GM19239 (cell line): ENCODE measurements around the gene THBS2.
"Not testable (repeated sequence)": the region's sequence is repeated elsewhere in the genome, so short reads cannot be mapped to it uniquely, and the experiment has no call there.

ENCODE experiments used
- DNase-seq: peaks from one replicate; pipeline ENCODE4 v3.0.0; 2011; ENCODE audit warnings: low spot score; ENCODE audit not compliant: insufficient read length
- FAIRE-seq: peaks from 2 replicates; lab custom pipeline; 2011; peaks lifted over from hg19 to GRCh38; lab: Jason Lieb, UNC

THBS2 gene

DNA sequence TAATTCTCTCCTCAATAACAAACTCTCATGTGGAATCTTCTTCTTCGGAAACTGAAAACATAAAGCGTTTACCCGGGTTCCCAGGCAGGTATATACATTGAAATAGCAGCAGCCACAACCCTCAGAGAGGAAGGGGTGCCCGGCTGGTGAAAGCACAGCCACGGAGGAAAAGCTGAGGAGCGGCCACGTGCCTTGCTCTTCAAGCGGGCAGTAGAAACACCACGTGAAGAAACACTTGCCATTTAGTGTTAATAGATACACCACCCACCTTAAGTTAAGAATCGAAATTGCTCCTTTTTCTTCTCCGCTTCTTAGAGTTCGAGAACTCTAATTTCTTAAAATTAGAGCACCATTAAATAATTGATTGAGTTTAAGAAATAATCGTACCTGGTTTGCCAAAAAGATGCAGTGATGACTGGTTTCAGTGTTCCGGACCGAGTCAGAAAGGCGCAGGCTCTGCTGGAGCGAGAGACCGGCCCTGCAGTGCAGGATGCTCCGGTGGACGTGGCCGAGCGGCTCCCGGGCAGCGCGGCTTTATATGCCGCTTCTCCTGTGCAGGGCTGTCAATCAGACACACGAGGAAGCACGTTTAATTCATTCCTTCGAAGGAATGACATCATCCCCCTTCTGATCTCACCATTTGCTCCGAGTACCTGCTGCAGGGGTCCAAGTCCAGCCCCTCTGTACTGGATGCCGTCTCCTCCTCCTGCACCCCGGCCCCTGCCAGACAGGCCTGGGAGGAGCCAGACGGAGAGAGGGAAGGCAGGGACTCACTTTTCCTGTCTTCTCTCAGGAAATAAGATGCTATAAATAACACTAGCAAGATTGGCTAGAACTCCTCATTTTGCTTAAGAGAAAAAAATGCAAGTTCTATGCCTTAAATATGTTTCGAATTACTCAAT is at the start of gene THBS2:
Gene THBS2 (minus strand): TSS at position 510 of the 902 bp plus-strand sequence. CDS start 3,062 bp downstream, outside the sequence.
- DNase-seq (no peak), FAIRE-seq (no peak)

DNA sequence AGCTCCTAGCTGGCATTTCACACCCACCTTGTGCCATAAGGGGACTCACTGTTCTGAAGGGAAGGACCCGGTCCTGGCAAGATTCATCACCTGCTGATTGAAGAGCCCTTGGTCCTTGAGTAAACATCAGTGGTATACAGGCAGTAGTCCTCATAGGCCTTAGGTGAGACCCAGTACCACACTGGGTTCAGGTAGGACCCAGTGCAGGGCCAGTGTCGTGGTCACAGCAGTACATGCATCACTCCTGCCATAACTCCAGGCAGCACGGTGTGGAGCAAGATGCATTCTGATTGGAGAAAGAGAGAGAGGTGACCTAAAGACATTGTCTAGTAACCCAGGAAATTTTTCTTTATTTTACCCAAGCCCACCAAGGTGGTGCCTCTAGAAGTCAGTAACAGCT is 49.1 kb upstream of the THBS2 start:
- FAIRE-seq (no peak), DNase-seq (no peak)

DNA sequence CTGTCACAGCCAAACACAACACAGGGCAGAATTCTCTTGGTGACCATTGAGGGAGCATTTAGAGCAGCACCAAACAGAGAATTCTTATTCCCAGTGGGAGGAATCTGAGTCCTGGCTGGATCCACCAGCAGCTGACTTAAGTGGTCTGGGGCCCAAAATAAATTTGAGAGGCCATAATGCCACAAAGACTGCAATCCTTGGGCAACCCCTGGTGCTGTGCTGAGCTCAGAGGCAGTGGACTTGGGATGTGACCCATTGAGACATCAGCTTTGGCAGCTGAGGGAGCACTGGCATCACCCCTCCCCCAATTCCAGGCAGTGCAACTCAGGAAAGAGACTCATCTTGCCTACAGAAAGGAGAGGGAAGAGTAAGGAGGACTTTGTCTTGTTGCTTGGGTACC is 48.6 kb upstream of the THBS2 start:
- DNase-seq: no peak
- FAIRE-seq: no peak

DNA sequence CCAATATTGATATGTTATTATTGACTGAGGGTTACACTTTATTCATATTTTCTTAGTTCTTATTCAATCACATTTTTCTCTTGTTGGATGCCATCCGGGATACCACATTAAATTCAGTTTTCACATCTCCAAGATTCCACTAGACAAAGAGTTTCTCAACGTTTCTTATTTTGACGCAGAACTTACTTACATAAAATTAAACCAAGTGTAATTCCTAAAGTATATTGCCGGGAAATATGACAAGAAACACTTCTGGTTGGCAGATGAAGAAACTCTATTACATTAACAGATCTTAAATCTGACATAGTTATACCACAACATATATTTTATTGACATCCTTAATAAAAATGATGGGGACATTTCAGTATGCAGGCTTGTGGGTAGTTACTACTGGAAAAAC is 47.3 kb upstream of the THBS2 start:
- no peak for FAIRE-seq
- DNase-seq: no peak

DNA sequence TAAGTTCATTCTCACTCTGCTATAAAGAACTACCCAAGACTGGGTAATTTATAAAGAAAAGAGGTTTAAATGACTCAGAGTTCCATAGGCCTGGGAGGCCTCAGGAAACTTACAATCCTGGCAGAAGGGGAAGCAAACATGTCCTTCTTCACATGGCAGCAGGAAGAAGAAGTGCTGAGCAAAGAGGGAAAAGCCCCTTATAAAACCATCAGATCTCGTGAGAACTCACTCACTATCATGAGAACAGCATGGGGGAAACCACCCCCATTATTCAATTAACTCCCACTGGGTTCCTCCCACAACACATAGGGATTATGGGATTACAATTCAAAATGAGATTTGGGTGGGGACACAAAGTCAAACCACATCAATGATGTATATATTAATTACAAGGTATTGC is 45.0 kb upstream of the THBS2 start:
- FAIRE-seq, DNase-seq: not testable (repeated sequence)

DNA sequence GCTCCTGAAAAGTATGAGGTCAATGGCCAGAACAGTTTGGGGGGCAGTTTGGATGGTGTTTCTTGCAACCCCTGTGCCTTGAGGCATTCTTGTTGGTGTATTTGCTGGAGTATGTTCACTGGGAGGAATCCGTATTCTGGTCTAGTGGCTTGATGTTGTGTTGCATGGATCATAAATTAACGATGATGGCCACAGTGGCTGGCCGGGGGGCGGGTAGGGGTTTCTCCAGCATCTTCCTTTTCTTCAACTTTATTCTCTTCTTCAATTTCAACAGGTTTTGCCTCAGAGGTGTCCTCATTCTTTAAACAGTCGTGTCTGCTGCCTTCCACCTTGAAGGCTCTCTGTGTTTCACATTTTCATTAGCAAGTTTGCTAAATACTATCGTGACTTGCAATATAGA is 43.0 kb upstream of the THBS2 start:
- FAIRE-seq (no peak), DNase-seq (no peak)

DNA sequence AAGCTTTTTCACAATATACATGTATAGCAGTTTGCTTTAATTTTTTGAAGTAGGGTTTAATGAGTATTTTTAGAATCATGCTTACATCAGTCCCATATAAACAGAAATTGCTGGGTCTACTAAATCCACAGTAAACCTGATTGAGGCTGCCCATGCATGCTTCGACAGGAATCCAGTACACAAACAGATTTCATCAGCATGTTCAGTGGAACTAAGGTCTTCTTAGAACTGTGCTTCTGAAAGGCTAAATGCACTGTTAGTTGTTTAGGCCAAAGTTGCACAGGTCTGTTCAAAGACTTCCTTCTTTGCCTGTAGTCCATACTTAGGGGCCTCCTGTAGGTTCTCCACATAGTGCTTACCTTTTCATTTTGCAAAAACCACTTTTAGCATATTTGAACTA is 42.5 kb upstream of the THBS2 start:
- DNase-seq (no peak), FAIRE-seq (no peak)

DNA sequence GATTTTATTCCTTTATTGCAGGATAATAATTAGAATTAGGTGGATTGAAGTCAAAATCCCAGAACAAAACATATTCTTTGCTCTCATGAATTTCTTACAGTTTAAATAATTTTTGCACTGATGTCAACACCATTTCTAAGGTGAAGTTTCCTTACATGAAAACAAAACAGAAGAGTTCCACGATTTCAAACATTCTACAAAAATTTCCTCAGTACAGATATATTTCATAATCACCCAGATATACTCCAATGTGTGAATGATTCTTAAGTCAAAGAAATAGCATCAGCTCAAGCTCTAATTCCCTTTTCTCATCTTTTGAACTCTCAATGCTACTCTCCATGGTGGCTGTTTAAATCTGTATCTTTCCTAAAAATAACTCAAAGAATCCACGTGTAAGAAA is 39.5 kb upstream of the THBS2 start:
- no peak for FAIRE-seq
- no peak for DNase-seq

DNA sequence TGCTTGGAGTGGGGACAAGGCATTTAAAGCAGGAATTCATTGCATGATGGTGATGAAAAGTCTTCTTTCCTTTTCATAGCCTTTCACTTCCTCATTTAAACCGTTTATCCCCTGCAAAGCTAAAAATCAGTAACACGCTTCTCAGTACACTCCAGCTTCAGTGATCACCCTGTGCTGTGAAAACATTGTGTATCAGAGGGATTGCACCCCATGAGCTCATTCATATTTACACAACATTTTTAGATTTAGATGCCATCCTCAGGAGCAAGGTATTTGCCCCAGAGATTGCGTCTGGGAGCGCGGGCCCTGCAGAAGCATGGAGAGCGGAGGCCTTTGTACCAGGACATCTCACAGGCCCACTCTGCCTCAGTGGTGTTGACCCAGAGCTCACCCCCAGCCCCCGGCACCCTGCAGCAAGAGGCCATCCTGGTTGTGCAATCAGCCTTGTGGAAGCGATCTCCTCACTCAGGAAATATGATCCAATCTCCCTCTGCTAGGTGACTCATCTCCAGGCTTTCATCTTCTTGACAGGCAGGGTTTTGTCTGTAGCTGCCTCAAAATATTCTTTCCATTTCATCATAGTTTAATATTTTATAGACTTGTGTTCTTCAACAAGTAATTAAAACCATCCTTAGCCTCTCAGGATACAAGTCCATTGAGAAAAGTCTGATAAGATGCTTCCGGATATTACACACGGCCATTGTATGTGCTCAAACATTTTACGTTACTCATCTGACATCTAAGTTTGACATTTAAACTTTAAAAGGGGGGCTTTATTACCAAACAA is 38.9 kb upstream of the THBS2 start:
- FAIRE-seq (no peak), DNase-seq (no peak)

DNA sequence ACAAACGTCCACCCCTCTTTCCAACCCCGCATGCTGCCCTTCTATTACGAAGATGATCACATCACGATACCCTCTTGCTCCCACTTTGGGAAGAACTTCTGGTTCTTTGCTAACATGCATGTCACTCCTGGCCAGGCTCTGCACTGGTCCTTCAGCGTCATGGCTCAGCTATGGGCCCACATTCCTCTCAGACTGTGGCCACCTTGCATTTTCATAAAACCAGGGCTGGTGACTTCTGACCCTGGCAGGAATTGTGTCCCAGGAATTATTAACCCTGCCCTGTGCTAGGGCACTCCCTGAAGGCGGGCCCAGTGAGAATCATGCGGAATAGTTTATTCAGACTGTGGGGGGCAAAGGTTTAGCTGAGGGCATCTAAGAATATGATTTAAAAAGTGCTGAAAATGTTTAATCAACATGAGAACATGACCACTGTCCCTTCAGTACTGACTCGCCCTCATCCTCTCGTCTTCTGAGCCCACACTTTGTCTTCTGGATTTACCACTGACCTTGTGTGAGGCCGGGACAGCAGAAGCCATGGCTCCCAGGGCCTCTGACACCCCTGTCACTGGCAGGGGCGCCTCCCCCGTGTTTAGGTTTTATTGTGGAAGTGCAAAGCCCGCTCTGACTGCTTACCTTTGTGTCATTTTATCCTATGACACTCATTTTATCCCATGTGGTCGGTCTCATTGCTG is 38.1 kb upstream of the THBS2 start:
- no peak for FAIRE-seq
- DNase-seq: no peak

DNA sequence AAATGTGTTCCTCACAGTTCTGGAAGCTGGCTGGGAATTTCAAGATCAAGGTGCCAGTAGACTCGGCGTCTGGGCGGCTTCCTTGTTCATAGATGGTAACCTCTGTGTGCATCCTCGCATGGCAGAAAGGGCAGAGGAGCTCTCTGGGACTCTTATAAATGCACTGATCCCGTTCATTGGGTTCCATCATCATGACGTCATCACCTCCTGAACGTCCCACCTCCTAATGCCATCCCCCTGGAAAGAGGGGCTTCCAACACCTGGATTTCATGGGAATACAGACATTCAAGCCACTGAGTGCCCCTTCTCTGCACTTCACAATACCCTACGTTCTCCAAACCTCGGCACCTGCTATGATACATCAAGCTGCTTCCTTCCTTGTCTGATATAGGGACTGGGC is 37.5 kb upstream of the THBS2 start:
- FAIRE-seq (no peak), DNase-seq (no peak)

DNA sequence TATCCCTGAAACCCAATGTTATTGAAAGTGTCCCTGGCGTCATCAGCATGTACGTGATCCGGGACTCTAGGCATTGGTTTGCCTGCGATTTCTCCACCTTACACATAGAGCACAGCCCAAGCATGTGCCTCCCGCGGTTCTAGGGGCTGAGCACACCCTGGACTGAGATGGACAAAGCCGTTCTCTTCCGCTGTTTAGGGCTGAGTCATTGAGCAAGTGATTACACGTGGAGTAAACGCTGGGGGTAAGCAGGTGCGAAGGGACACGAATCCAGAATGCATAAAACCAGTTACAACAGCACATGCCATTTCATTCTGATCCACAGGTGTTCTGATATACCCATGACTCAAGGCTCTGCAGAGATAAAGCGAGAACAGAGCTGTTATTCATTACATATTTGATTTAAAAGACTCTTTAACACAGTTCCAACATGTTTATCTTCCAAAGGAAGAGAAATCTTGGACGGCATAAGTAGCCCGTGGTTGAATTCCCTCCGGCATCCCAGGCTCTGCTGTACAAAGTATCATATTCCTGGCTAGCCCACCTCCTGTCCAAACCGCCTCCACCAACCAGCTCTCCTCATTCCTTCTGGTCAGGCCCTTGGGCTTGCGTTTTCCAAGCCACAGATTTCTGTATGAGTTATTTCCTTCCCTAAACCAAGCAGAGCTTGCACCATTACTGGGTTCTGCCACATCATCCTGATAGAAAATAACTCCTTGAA is 36.1 kb upstream of the THBS2 start:
- DNase-seq (no peak), FAIRE-seq (no peak)

DNA sequence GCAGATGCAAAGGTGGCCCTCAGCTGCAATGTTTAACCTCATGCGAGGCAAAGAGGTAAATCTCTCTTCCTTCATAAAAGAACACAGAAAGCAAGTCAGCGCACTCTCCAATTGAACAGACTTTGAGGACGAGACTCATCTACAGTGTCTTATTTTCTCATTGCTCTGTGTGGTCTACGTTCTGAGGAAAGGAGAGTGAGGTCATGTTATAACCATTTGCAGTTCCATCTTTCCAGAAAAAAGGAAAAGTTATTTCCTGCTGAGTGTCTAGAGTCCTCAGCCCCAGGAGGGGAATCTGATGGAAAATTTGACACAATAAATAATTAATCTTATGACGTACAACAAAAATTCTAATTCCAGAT is 35.6 kb upstream of the THBS2 start:
- no peak for FAIRE-seq
- DNase-seq: no peak

DNA sequence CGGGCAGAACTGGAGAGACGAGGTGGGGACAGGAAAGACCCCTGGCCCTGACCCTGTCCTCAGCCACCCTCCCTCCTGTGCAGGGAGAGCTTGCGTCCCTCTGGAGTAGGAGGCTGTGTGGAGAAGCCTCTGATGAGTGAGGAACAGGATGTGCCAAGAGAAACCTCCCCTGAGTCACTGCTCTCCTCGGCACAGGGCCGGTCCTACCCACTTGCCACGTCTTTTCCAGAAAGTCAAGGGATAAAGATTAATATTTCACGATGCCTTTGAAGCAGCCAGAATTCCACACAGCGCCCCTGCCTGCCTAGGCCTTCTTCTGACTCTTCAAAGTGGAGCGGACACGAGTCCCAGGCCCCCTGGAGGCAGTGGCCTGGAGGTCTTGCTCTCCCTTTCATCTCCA is 34.9 kb upstream of the THBS2 start:
- FAIRE-seq (no peak), DNase-seq (no peak)

DNA sequence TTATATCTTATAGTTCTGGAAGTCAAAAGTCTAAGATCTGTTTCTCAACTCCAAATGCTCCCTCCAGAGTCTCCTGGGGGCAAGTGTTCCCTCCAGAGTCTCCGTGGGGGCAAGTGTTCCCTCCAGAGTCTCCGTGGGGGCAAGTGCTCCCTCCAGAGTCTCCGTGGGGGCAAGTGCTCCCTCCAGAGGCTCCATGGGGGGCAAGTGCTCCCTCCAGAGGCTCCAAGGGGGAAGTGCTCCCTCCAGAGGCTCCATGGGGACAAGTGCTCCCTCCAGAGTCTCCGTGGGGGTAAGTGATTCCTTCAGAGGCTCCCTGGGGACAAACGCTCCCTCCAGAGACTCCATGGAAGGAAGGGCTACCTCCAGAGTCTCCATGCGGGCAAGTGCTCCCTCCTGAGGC is 34.0 kb upstream of the THBS2 start:
- no peak for FAIRE-seq
- no peak for DNase-seq

DNA sequence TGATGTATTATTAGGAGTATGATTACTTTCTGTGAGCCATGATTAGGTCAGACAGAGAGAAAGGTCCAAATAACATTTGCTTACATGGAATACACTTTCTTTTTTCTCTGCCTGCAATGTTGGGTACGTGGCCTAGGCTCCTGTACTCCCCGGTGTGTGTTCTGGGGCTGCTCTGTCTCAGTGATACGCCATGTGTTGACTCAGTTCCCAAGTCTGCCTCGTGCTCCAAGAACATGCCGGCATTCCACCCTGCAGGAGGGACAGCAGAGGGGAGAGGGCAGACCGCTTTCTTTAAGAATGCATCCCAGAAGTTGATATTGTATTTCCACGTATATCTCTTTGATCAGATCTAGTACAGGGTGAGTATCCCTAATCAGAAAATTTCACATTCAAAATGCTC is 33.3 kb upstream of the THBS2 start:
- DNase-seq: no peak
- no peak for FAIRE-seq

DNA sequence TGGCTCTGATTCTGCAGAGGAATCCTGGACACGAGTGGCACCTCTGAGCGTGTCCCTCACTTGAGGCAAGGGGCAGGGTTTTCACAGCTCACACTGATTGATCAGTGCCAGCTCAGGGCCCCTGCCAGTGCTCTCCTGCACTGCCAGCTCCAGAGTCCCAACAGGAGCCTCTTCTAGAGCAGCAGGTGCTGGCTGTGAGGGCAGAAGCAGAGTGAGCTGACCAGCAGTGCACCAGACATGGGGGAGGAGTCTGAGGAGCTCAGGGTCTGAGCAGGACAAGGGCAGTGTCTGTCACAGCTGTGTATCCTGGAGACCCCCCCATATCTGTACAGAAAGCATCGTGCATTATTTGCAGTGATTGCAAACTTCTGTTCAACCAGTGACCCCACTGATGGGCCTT is 31.5 kb upstream of the THBS2 start:
- DNase-seq (no peak), FAIRE-seq (no peak)

DNA sequence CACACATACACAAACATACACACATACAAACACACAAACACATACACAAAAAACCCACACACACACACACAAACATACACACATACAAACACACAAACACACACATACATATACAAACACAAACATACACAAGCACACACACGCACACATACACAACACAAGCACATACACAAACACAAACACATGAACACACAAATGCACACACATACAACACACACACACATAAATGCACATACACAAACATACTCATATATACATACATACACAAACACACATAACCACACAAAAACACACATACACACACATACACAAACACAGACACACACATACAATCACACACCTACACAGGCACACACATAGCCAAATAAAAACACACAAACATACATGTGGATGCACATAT is 30.3 kb upstream of the THBS2 start:
- no peak for DNase-seq
- no peak for FAIRE-seq

DNA sequence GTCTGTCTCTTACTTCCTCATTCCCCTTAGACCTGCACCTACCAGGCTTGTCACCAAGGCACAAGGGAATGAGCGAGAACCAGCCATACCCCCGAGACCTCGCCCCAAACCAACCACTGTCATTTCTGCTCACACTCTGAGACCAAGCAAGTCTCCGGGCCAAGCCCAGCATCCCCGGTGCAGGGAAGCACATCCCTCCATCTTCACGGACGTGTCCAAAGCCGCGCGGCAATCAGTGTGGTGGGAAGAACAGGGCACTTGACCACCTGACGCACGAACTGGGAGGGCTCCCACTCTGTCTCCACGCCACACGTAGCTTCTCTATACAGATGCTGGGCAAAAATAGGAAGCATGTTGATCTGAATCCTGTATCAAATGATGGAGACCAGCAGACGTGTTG is 28.4 kb upstream of the THBS2 start:
- no peak for FAIRE-seq
- no peak for DNase-seq

DNA sequence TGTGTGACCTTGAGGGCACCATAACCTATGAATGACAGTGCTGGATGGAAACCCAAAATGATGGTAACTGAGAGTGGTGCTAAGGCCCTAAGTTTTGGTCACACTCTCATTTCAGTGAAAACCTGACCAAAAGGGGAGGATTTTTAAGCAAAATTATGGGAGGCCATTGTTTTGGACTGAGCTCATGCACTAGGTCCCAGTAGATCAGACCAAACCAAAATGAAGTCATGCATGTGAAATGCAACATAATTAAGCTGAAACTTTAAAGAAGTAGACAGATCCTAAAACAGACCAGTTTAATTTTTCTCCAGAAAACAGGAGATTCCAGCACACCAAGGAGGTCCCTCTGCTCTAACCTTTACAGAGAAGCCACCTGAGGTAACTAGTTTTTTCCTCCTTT is 24.0 kb upstream of the THBS2 start:
- FAIRE-seq (no peak), DNase-seq (no peak)
